ENCODE data around the gene ZBTB20.

DNA sequence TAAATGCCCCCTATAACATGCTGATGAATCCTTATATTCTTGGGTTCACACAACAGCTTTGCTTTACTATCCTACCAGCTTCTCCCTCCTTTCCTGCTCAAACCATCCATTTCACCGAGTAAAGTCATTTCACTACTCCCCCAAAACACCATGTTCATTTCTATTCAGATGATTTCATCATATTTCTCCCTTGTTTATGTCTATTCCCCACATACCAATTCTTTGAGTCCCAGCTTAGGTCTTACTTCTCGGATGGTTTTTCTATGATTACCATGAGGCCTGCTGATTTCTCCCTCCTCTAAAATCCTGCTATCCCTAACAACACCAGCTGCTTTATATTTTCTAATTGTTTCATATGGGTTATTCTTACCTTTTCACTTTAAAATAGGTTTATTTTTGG, 621.8 kb downstream of the ZBTB20 start:
- TF ChIP-seq, protein P1, sequence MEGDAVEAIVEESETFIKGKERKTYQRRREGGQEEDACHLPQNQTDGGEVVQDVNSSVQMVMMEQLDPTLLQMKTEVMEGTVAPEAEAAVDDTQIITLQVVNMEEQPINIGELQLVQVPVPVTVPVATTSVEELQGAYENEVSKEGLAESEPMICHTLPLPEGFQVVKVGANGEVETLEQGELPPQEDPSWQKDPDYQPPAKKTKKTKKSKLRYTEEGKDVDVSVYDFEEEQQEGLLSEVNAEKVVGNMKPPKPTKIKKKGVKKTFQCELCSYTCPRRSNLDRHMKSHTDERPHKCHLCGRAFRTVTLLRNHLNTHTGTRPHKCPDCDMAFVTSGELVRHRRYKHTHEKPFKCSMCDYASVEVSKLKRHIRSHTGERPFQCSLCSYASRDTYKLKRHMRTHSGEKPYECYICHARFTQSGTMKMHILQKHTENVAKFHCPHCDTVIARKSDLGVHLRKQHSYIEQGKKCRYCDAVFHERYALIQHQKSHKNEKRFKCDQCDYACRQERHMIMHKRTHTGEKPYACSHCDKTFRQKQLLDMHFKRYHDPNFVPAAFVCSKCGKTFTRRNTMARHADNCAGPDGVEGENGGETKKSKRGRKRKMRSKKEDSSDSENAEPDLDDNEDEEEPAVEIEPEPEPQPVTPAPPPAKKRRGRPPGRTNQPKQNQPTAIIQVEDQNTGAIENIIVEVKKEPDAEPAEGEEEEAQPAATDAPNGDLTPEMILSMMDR (IDR thresholded peaks at IDR 0.05; ENCODE audit: low read length), result no peak
- TF ChIP-seq EZH2phosphoT487 (IDR thresholded peaks at IDR 0.05; ENCODE audit: low read length), result no peak
- TF ChIP-seq EZH2 (optimal IDR thresholded peaks at IDR 0.05; ENCODE audit: low read depth, low read length), result no peak

Data from MM.1S (cell line).